Urothelium cell line (cell line): ENCODE data around the gene GRAMD4.

ENCODE experiments used
- DNase-seq: peaks from one replicate; pipeline ENCODE4 v3.0.0; 2011; ENCODE audit warnings: low spot score, mixed read lengths
- FAIRE-seq: peaks from 2 replicates; lab custom pipeline; 2011; peaks lifted over from hg19 to GRCh38; lab: Jason Lieb, UNC

GRAMD4 gene

DNA sequence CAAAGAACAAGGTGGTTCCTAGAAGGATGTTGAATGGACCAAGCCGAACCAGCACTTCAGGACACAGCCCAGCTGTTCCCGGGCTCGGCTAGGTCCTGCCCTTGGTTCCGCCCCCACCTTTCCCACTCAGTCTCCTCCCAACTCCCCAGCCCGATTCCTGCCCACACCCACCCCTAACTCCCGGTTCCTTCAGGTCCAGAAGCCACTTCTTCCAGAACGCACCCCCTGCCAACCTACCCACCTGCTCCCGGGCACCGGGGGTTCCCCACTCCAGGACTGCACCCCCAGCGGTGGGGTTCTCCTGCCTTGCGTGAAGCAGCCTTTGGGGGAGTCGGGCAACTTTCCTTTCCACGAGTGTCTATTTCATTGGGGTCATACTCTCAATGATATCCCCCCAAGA lies 87.1 kb downstream of the GRAMD4 start:
- FAIRE-seq = no peak
- no peak for DNase-seq

DNA sequence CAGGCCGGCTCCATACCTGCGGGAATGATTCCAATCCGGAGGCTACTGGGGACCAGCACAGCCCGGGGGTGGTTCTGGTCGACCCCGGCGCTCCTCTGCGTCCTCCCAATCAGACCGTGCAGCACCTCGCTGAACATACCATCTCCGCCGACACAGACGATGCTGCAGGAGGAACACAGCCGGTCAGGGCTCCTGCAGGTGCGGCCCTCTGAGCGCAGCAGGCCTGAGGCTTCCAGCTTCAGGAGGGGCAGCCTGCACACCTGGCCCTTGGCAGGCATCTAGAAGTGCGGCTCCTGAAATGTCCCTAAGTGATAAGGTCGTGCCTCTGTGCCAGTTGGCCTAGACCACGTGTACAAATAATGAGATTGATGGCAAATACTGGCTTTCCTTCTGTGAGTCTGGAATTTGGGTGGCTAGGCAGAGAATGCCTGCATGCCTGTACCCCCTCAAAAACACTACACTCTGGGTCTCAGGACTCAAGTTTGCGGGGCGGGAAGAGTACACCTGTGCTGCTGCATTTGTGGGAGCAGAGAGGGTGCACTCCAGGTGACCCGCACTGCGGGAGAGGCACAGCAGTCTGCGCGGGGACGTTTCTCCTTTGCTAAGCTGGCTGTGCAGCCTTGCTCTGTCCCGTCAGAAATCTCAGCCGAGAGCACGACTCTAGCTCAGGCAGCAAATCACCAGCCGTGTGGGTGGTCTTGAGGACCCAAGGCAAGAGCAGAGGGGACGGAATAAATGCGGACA lies 87.8 kb downstream of the GRAMD4 start:
- no peak for FAIRE-seq

DNA sequence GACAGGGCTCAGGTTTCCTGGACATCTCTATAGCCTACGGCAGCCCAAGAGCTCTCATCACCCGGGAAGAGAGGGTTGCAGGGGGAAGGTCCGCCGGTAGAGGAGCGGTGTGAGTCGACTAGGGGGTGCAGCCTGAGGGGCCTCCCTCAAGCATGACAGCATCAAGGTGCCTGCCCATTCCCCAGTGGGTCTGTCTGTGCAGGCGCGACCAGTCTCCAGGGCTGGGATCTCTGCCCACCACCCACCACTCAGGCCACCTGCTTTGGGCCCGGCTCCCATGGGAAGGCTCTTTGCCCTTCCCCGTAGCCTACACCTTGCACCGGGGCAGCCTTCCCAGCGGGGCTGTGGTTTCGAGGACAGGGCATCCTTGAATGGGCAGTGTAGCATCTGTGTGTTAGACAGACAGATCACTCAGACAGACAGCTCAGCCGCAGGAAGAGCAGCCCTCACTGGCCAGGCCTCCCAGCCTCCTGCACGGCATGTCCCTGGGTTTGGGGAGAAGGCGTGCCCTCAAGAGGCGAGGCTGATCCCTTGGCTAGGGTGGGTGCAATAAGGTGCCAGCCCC lies 88.7 kb downstream of the GRAMD4 start:
- FAIRE-seq = no peak
- no peak for DNase-seq

More for the DNA sequence above, 87.8 kb downstream of the GRAMD4 start:
- DNase-seq = no peak

DNA sequence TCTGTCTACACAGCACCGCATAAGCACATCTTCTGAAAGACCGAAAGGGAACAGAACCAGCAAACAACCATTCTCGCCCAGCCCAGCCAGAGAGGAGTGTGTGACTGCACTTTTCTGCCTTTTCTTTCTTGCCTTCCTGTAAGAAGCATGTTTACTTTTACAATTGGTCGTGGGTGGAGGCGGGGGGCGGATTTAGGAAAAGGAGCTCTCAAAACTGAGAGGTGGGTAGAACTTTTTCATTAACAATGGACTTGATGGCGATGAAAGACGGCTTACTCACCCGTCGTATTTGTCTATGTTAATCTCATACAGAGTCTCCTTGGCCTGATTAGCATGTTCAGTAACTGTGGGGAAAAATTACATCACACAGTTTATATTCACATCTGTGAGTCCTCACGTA lies 90.6 kb downstream of the GRAMD4 start:
- no peak for FAIRE-seq
- no peak for DNase-seq

DNA sequence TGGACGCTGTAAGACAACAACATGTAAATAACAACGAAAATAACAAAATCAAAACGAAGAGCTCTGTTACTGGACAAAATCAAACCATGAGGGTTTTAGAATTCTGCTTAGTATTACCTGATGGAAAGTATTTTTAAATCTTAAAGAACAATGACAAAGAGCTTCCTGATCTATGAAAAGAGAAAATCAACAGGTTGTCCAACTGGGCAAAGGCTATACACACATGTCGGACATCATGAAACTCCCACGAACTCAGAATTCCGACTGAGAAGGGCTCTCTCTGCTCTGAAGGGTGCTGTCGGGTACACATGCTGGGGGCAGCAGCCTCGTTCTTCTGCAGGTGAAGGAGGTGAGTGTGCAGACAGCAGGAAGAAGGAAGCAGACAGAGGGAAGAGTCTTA lies 92.1 kb downstream of the GRAMD4 start:
- DNase-seq = no peak
- no peak for FAIRE-seq

DNA sequence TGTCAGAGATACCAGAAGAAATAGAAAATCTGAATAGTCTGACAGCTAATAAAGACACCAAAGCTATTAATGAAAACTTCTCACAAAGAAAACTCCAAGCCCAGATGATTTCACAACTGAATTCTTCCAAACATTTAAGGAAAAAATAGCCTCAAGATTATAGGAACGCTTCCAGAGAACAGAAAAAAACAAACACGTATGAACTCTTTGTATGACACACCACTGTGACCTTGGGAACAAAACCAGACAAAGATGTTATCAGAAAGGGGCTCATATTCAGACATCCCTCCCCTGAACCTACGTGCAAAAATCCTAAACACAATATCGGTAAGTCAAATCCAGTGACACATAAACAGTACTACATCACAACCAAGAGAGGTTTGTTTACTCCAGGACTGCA lies 94.4 kb downstream of the GRAMD4 start:
- no peak for FAIRE-seq

DNA sequence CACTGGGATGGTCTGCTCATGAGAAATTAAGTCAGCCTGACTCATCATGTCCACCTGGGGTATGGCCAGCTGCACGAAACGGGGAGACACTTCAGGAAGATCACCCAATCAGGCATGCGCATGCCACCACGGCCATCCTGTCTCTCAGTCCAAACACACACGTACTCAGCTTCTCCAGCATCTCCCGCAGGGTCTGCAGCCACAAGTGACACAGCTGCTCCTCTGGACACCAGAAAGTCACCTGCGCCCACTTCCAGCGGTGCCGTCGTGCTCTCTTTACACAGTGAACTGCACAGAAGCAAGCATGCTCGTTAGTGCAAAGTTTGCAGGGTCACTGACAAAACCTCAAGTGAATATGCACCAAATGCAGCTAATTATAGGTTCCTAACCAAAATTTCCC lies 99.7 kb downstream of the GRAMD4 start:
- no peak for FAIRE-seq

More for the DNA sequence above, 94.4 kb downstream of the GRAMD4 start:
- no peak for DNase-seq

DNA sequence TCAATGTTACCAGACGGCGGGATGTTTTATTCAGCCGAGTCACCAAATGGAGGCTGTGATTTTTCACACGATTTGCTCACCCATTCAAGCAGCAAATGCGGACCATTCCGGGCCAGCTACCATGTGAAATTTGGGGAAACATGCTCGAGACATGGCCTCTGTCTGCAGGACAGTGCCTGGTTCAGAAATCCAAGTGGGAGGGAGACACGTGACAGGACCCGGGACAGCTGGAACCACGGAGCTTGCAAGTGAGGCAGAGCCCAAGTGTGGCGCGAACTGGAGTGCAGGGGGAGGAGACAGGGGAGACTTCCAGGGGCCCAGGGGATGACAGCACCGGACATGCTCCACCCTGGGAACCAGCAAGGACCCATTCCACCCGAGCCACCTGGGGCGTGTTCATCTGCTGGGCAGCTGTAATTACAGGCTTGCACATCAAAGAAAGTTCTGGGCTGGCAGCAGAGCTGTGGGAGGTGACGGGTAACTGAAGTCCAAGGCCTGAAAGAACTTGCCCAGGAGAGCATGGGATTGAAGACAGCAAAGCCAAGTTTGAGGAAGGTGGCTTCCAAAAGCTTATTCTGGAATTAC lies 101.4 kb downstream of the GRAMD4 start:
- DNase-seq (no peak), FAIRE-seq (no peak)

More for the DNA sequence above, 99.7 kb downstream of the GRAMD4 start:
- no peak for DNase-seq

DNA sequence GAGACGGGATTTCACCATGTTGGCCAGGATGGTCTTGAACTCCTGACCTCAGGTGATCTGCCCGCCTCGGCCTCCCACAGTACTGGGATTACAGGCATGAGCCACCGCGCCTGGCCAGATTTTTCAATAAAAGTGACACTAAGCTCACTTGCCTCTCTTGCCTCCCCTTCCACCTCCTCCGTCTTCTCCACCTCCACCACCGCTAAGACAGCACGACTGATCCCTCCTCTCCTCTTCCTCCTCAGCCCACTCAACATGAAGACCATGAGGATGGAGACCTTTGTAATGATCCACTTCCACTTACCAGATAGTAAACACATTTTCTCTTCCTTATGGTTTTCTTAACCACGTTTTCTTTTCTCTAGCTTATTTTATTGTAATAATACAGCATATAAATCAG lies 103.7 kb downstream of the GRAMD4 start:
- DNase-seq (no peak), FAIRE-seq (no peak)

DNA sequence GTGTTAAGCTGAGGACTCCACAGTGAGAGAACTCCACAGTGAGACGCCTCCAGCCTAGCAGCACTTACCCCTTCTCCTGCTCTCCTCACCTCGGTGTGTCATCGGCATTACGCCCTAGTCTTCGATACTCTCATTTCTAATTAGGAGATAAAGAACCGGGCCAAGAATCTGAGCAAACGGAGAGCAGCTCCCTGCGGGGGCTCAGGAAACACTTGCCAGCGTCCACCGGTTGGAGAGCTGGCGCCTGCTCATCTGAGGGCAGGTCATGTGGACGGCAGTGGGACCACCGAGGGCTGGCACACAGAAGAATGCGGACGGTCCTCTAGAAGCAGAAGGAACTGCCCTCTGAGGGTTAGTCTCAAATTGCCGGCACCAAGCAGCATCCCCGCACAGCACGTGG lies 104.9 kb downstream of the GRAMD4 start:
- DNase-seq (no peak), FAIRE-seq (no peak)

DNA sequence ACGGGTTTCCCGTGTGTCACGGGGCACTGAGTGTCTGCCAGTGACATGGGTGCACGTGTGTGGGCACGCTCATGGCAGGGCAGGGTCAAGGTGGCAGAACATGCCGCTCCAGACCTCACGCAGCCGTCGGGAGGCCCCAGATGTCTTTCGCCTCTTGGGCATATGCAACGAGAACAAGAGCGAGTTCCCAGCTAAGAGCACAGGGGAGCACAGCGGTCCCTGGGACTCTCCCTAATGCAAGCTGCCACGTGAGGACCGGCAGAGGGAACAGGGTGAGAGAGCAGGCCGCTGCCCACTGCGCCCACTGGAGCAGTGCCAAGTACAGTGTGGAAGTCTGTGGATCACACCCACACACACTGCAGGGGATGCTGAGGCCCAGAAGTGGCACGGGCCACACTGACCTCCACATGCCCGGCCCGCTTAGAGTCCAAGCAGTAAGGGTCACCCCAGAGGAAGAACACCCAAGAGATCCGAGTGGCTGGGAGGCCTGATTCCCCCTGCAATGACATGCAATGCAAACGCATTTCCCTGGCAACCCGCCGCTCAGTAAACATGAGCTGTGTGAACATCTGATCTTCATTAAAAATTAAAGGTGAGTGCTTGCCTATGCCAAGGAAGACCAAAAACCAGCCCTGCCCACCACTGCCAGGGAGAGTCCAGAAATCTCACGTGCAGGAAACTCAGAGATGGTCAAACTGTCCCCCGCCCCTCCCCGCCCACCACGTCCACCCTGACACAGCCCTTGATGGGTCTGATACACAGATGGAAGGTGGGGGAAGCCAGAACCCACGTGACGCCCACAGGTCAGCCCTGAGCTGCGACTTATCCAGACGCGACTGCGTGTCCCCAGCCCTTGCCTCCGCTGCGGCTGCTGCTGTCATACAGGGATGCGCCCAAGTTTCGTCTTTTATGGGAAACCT lies 106.1 kb downstream of the GRAMD4 start:
- FAIRE-seq = no peak
- DNase-seq = no peak

DNA sequence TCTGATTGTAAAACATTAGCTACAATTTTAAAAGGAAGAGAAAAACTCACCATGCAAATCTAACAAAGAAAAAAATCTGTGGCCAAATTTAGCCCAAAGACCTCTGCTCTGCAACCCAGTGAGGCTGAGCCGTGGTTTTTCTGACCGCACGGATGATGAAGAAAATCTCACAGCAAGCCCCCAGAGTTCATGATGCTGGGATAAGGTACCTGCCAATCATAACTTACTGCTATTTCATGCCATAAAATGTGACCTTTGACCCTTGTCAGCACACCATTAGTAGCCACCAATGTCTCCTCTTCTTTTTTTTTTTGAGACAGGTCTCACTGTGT lies 106.8 kb downstream of the GRAMD4 start:
- DNase-seq (no peak), FAIRE-seq (no peak)

DNA sequence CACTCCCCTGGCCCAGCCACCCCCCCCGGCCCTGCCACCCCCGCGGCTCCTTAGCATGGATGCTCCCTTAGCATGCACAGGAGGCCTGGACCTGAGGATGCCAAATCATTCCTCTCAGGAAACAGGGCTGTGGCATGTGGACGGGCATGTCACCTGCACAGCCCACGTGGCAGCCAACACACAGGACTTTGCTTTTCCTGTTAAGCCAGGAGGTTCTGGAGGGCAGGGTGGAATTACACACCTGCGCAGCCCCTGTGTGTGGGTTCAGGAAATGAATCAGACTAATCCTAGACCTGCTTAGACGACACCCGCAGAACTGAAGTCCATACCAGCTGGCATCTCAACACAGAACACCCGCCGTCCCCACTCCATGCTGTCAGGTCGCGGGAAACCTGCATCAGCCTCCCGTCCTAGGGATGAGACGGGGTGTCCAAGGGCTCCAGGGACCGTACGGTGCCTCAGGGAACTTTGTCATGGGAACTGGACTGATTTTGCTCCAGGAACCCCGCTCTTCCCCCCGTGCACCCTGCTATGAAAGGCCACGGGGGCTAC lies 107.7 kb downstream of the GRAMD4 start:
- peak; percentile 40 for FAIRE-seq

DNA sequence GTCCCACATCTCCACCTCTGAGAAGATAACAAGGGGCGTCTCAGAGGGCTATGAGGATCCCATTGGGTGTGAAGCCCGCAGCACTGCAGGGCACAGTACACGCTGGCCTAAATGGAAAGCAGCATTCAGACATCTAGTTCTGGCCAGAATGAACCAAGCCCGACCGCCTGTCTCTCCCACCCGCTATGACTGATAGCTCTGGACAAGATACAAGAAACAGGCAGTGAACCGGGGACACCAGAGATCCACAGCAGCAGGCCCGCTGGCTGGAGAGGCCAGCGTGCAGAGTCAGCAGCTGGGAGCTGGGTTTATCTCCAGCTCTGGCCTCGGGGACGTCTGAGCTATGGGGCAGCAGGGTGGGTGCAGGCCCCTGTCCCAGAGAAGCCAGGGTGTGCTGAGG lies 108.3 kb downstream of the GRAMD4 start:
- FAIRE-seq (no peak), DNase-seq (no peak)

More for the DNA sequence above, 107.7 kb downstream of the GRAMD4 start:
- no peak for DNase-seq
